GM23338 (cell line): ENCODE measurements around the gene KLRB1.

ENCODE experiments used
- CREB1 ChIP-seq: fragments of 250-450 bp; sonication (Bioruptor Pico); IDR thresholded peaks from 2 replicates; pipeline ENCODE4 v1.5.0; 2020; ENCODE audit warnings: low read depth, mild to moderate bottlenecking, moderate library complexity
- ETS1 ChIP-seq: IDR thresholded peaks from 2 replicates; pipeline ENCODE4 v1.6.1; 2016; ENCODE audit warnings: antibody characterized with exemption
- EZH2 ChIP-seq: fragments of 200-600 bp; sonication (generic); IDR thresholded peaks from one replicate; pipeline ENCODE4 v1.8.0; 2017; ENCODE audit warnings: antibody characterized with exemption, mild to moderate bottlenecking, low read depth; ENCODE audit not compliant: unreplicated experiment
- EZH2phosphoT487 ChIP-seq: fragments of 200-600 bp; sonication (generic); IDR thresholded peaks from one replicate; pipeline ENCODE4 v1.8.1; 2018; ENCODE audit warnings: antibody characterized with exemption; ENCODE audit not compliant: unreplicated experiment
- JUNB ChIP-seq: IDR thresholded peaks from one replicate; pipeline ENCODE4 v1.6.1; 2016; ENCODE audit warnings: antibody characterized with exemption; ENCODE audit not compliant: unreplicated experiment
- NANOG ChIP-seq: IDR thresholded peaks from 2 replicates; pipeline ENCODE4 v1.6.1; 2016; ENCODE audit warnings: antibody characterized with exemption, borderline replicate concordance
- POLR2AphosphoS5 ChIP-seq: IDR thresholded peaks from 2 replicates; pipeline ENCODE4 v1.6.1; 2016; ENCODE audit warnings: antibody characterized with exemption, low read depth
- REST ChIP-seq: IDR thresholded peaks from one replicate; pipeline ENCODE4 v1.6.1; 2018; ENCODE audit warnings: antibody characterized with exemption; ENCODE audit not compliant: unreplicated experiment
- STAT1 ChIP-seq: IDR thresholded peaks from one replicate; pipeline ENCODE4 v1.6.1; 2016; ENCODE audit warnings: antibody characterized with exemption; ENCODE audit not compliant: unreplicated experiment
- ZNF114 ChIP-seq: fragments of 250-450 bp; sonication (Bioruptor Pico); IDR thresholded peaks from 2 replicates; pipeline ENCODE4 v1.5.0; 2020; ENCODE audit warnings: mild to moderate bottlenecking, moderate library complexity
- ZNF331 ChIP-seq: fragments of 250-450 bp; sonication (Bioruptor Pico); IDR thresholded peaks from 2 replicates; pipeline ENCODE4 v1.5.0; 2020; ENCODE audit warnings: low read depth, mild to moderate bottlenecking, moderate library complexity
- TF ChIP-seq, protein P1 (sequence below), 2 experiments: fragments of 200-600 bp in 1 of 2; sonication (generic) in 1 of 2; conservative IDR thresholded peaks; 2 replicates each; pipeline versions ENCODE4 v1.5.1 to v1.6.1; 2016 to 2017; ENCODE audit warnings: antibody characterized with exemption in 2 of 2, low read depth in 2 of 2, mild to moderate bottlenecking in 2 of 2, moderate library complexity in 1 of 2
- TF ChIP-seq, protein P2 (sequence below): fragments of 250-450 bp; sonication (Bioruptor Pico); IDR thresholded peaks from 2 replicates; pipeline ENCODE4 v1.5.0; 2020; ENCODE audit warnings: mild to moderate bottlenecking, moderate library complexity

GRCh38 chr12:9615420-9616136, 7.9 kb upstream of the KLRB1 start:
- TF ChIP-seq EZH2 (no peak), REST (no peak), POLR2AphosphoS5 (no peak), ETS1 (no peak), JUNB (no peak), EZH2phosphoT487 (no peak), STAT1 (no peak), ZNF331 (no peak), CREB1 (no peak), NANOG (no peak), ZNF114 (no peak)
- TF ChIP-seq, protein P1, sequence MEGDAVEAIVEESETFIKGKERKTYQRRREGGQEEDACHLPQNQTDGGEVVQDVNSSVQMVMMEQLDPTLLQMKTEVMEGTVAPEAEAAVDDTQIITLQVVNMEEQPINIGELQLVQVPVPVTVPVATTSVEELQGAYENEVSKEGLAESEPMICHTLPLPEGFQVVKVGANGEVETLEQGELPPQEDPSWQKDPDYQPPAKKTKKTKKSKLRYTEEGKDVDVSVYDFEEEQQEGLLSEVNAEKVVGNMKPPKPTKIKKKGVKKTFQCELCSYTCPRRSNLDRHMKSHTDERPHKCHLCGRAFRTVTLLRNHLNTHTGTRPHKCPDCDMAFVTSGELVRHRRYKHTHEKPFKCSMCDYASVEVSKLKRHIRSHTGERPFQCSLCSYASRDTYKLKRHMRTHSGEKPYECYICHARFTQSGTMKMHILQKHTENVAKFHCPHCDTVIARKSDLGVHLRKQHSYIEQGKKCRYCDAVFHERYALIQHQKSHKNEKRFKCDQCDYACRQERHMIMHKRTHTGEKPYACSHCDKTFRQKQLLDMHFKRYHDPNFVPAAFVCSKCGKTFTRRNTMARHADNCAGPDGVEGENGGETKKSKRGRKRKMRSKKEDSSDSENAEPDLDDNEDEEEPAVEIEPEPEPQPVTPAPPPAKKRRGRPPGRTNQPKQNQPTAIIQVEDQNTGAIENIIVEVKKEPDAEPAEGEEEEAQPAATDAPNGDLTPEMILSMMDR (conservative IDR thresholded peaks at IDR 0.05; ENCODE audit: low read depth in 2 of 2) = no peak
- TF ChIP-seq, protein P2, sequence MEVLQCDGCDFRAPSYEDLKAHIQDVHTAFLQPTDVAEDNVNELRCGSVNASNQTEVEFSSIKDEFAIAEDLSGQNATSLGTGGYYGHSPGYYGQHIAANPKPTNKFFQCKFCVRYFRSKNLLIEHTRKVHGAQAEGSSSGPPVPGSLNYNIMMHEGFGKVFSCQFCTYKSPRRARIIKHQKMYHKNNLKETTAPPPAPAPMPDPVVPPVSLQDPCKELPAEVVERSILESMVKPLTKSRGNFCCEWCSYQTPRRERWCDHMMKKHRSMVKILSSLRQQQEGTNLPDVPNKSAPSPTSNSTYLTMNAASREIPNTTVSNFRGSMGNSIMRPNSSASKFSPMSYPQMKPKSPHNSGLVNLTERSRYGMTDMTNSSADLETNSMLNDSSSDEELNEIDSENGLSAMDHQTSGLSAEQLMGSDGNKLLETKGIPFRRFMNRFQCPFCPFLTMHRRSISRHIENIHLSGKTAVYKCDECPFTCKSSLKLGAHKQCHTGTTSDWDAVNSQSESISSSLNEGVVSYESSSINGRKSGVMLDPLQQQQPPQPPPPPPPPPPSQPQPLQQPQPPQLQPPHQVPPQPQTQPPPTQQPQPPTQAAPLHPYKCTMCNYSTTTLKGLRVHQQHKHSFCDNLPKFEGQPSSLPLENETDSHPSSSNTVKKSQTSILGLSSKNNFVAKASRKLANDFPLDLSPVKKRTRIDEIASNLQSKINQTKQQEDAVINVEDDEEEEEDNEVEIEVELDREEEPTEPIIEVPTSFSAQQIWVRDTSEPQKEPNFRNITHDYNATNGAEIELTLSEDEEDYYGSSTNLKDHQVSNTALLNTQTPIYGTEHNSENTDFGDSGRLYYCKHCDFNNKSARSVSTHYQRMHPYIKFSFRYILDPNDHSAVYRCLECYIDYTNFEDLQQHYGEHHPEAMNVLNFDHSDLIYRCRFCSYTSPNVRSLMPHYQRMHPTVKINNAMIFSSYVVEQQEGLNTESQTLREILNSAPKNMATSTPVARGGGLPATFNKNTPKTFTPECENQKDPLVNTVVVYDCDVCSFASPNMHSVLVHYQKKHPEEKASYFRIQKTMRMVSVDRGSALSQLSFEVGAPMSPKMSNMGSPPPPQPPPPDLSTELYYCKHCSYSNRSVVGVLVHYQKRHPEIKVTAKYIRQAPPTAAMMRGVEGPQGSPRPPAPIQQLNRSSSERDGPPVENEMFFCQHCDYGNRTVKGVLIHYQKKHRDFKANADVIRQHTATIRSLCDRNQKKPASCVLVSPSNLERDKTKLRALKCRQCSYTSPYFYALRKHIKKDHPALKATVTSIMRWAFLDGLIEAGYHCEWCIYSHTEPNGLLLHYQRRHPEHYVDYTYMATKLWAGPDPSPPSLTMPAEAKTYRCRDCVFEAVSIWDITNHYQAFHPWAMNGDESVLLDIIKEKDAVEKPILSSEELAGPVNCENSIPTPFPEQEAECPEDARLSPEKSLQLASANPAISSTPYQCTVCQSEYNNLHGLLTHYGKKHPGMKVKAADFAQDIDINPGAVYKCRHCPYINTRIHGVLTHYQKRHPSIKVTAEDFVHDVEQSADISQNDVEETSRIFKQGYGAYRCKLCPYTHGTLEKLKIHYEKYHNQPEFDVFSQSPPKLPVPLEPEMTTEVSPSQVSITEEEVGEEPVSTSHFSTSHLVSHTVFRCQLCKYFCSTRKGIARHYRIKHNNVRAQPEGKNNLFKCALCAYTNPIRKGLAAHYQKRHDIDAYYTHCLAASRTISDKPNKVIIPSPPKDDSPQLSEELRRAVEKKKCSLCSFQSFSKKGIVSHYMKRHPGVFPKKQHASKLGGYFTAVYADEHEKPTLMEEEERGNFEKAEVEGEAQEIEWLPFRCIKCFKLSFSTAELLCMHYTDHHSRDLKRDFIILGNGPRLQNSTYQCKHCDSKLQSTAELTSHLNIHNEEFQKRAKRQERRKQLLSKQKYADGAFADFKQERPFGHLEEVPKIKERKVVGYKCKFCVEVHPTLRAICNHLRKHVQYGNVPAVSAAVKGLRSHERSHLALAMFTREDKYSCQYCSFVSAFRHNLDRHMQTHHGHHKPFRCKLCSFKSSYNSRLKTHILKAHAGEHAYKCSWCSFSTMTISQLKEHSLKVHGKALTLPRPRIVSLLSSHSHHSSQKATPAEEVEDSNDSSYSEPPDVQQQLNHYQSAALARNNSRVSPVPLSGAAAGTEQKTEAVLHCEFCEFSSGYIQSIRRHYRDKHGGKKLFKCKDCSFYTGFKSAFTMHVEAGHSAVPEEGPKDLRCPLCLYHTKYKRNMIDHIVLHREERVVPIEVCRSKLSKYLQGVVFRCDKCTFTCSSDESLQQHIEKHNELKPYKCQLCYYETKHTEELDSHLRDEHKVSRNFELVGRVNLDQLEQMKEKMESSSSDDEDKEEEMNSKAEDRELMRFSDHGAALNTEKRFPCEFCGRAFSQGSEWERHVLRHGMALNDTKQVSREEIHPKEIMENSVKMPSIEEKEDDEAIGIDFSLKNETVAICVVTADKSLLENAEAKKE (CRISPR knock-in tag) = no peak
